ENCODE measurements around the gene EXOSC2. TPM values are rescaled to one million over a fixed set of nuclear protein-coding genes. Genes with fewer than 3 reads are reported as not detected.

Gene EXOSC2
- total and polyA plus RNA-seq, 2 of the 8 experiments (the other 6 are each of a cell fraction or from before 2014, with no cell fraction given) = 47.8 to 93.6 TPM

DNA sequence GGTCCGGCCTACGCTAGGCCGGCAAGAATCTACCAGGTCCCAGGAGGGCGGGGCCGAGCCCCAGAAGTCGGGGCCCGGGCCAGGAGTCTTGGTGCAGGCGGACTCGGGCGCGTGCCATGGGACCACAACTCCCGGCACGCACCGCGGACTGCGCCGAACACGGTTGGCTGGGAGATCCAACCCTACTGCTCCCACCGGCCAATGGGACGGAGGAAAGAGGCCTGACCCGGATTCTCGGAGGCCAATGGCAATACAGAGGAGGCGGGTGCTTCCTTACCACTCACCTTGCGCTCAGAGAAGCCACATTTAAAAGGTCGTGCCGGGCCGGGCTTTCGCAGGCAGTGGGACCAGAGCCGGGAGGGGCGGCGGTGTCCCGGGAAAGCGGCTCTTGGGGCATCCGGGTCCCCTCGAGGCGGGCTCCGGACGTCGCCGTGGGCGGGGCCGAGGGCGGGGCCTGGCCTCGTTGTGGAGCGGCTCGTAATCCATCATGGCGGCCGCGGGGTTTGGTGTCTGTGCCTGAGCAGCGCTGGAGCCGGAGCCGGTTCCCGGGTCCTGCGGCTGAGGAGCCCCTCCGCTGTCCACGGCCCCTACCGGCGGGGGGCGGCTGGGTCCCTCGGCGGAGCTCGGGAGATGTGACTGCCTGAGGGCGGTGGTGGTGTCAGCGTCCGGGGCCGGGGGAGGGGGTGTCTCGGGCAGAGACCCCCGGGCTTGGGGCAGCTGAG is 19.1 kb downstream of the EXOSC2 start (continued):
- TF ChIP-seq HDAC2 (IDR thresholded peaks at IDR 0.05; ENCODE audit: borderline replicate concordance in 1 of 2, low read depth in 2 of 2, low read length in 2 of 2) = no peak
- no peak for TF ChIP-seq CTCF (IDR thresholded peaks at IDR 0.05; ENCODE audit: control extremely low read depth in 1 of 3, insufficient read depth in 1 of 3, low read depth in 1 of 3, low read length in 3 of 3)
- peak; percentile 59; the same call in 1 of the 2 replicates for TF ChIP-seq TEAD4 (IDR thresholded peaks at IDR 0.05; ENCODE audit: low read depth, low read length)
- TF ChIP-seq CHD2 (IDR thresholded peaks at IDR 0.05; ENCODE audit: low read length) = peak; percentile 81
- TF ChIP-seq CREB1 (IDR thresholded peaks at IDR 0.05) = peak; percentile 44
- peak; percentile 68 for TF ChIP-seq TAF7 (optimal IDR thresholded peaks at IDR 0.05; ENCODE audit: borderline replicate concordance, low read depth, low read length)
- TF ChIP-seq KDM4A (IDR thresholded peaks at IDR 0.05; ENCODE audit: low read depth, low read length, severe bottlenecking) = peak; percentile 59
- TF ChIP-seq SIRT6 (IDR thresholded peaks at IDR 0.05; ENCODE audit: low read length) = no peak

Measured in H1 (cell line).